HG02642 (cell line): ENCODE measurements around the gene MEIKIN.
"Not testable (repeated sequence)": the region's sequence is repeated elsewhere in the genome, so short reads cannot be mapped to it uniquely, and the experiment has no call there.

ENCODE experiments used
- ATAC-seq: cut with Tn5 transposase; IDR thresholded peaks from one replicate; pipeline ENCODE4 v1.9.1; 2021; ENCODE audit warnings: mild to moderate bottlenecking; ENCODE audit not compliant: unreplicated experiment, poor library complexity

Gene MEIKIN

DNA sequence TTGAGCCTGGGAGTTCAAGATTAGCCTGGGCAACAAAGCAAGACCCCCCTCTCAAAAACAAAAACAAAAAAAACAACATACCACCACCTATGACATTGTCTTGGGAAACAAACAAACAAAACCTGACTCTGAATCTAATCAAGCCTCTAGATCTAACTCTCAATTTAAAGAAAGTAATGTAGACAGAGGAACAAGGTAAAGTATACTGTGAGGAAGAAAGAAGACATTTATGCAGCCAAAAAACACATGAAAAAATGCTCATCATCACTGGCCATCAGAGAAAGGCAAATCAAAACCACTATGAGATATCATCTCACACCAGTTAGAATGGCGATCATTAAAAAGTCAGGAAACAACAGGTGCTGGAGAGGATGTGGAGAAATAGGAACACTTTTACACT, 167.3 kb downstream of the MEIKIN start:
- not testable (repeated sequence) for ATAC-seq

DNA sequence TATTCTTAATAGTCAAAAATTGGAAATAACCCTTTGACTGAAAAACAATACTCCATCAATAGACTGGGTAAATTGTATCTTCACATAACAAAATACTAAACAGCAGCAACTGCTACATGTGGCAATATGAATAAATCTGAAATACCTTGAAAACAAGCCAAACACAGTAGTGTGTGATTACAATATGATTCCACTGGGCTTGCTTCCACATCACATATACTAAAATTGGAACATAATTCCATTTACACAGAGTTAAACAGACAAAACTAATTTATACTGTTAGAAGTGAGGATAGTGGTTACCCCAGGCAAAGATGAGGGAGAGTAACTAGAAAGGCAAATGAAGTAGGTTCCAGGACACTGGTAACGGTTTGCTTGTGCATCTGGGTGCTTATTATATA, 169.0 kb downstream of the MEIKIN start:
- no peak for ATAC-seq

DNA sequence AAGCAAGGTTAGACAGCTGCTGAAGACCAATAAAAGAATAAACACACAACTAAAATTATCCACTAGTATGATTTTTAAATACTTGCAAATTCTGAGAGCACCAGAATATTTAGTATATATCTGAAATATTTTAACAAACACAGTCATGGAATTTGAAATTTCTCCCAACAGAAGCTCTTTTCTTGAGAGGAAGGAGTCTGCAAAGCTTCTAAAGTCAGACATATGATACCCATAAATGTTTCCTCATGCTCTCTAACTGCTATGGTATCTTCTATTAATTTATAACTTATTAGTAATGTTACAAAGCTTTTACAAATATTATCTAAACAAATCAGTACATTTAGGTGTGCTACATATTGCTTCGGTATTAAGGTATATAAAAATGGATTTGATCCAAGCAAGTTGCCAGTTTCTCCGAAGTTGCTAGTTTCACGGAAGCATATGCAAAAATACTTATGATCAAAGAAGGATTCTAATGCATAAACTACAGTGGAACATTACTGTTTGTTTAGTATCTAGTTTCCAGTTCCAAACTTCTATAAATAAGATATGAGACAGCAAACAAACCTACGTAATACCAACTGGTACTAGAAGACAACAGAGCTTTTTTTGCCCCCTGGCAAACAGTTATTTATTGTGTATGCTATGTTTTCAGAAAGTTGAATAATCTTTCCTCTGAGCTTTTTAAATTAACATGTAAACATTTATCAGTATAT, 170.7 kb downstream of the MEIKIN start:
- no peak for ATAC-seq

DNA sequence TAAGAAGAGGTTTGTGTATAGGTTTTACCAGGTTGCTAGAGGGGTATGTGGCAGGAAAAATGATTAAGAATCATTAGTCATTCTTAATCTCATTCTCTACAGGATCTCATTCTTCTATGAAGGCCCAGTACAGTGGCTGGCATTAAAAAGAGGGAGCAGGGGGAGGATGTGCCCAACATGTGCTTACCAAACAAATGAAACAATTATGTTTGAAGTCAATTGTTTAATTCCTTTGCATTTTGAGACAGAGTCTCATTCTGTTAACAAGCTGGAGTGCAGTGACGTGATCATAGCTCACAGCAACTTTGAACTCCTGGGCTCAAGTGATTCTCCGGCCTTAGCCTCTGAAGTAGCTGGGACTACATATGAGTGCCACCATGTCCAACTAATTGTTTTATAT, 171.7 kb downstream of the MEIKIN start:
- ATAC-seq = no peak

DNA sequence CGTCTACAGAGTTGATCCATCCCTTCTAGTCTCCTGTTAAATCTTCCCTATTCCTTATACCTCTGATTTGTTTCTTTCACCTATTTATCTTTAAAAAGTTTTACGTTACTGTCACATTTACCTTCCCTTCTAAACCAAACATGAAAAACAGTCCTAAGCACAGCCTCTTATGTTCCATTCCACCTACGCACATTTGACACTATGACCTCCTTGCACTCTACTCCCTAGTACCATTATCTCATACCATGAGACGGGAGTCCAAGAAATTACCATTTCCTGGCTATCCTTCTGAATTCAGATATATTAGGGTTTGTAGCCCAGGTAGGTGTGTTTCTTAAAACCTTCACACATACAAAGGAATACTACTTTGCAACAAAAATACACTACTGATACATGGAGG, 173.8 kb downstream of the MEIKIN start:
- no peak for ATAC-seq

DNA sequence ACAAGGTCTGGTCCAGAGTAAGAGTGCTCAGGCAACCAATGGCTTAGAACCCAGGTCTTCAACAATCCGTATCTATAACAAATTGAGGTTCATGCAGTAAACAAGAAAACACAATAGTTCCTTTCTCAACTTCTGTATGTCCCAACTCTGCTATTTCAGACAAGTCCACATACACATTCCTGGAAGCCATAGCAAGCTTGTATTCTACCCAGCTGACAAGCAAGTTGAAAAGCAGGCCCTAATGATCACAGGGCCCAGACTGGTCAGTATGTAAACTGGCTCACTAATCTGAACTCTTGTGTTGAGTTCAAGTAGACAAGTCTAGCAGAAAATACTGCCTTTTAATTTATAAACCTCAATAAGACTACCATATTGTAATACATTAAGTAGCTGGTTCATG, 175.5 kb downstream of the MEIKIN start:
- no peak for ATAC-seq

DNA sequence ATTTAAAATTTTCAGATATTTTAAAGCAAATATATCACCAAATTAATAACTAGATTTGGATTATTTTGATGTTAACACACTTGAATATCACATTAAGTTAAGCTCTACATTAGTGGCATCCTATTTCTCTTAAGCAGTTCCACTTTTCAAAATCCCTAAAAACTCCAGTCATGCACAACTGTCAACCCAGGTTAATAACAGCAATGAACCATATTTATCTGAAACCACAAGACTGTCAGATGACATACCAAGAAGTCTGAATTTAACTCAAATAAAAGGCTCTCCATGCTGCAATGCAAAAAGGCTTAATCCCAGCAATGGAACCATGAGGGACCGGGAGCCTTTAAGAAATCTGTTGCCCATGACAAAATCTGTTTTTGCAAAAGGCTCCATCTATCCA, 176.1 kb downstream of the MEIKIN start:
- no peak for ATAC-seq

DNA sequence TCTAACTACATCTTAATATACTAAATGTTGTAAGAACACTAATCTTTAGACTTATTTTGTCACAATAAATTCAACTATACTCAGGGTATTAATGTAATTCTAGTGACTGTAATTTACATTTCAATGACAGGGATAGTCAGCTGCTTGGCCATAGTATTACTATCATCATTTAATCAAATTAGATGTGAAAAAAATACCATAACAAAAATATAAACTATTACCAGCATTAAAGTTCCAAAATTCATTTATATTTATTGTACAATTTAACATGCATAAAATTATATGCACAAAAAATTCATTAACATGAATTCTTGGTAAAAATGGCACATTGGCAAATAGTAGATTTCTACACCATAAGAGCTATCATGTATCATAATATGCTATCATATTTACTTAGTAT, 177.6 kb downstream of the MEIKIN start:
- no peak for ATAC-seq

DNA sequence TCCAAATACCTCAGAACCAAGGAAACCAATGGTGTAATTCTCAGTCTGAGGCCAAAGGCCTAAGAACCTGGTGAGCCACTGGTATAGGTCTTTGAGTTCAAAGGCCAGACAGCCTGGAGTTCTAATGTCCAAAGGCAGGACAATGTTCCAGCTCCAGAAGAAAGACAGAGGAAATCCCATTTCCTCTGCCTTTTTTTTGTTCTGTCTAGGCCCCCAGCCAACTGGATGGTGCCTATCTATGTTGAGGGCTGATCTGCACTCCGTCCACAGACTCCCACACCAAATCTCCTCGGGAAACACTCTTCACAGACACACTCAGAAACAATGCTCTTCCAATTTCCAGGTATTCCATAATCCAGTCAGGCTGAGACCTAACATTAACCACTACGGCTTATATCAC, 178.8 kb downstream of the MEIKIN start:
- ATAC-seq = no peak

DNA sequence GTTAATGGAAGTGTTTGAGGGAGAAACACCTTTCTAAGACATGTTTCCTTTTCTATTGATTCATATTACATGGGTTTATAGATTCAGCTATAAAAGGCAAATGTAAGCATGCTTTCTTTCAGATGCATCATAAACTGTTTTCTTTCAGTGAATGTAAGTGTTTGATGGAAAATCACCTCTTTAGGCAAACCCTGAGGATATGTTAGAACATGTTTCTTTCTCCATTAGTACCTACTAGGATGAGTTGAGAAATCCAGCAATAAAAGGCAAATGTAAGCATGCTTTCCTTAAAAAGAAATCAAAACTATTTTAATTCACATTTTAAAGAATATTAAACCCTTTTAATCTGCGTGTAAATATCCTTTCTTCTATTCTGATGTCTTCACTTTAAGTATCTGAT, 180.2 kb downstream of the MEIKIN start:
- ATAC-seq = no peak

DNA sequence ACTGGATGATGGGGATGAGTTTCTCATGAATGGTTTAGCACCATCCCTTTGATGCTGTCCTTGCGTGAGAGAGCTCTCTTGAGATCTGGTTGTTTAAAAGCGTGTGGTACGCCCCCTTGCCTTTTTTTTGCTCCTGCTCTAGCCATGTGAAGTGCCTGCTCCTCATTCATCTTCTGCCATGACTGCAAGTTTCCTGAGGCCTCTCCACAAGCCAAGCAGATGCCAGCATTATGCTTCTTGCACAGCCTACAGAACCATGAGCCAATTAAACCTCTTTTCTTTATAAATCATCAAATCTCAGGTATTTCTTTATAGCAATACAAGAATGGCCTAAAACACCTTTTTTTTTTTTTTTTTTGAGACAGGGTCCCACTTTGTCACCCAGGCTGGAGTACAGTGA, 181.5 kb downstream of the MEIKIN start:
- no peak for ATAC-seq

DNA sequence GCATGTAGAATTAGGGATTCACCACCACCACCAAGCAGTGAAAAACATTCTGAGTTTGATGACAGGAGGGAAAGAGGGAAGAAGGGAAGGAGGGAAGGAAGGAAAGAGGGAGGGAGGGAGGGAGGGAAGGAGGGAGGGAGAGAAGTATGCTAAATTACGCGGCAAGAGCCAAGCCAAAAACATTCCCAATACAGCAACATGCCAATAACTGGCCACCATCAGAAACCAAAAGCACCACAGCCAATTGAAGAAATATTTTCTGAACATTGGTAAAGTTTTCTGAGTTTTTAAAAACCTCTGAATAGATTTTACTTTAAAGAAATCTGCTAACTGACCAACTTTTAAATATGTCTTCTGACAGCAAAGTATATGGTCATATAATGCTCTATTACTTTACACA, 184.7 kb downstream of the MEIKIN start:
- no peak for ATAC-seq

DNA sequence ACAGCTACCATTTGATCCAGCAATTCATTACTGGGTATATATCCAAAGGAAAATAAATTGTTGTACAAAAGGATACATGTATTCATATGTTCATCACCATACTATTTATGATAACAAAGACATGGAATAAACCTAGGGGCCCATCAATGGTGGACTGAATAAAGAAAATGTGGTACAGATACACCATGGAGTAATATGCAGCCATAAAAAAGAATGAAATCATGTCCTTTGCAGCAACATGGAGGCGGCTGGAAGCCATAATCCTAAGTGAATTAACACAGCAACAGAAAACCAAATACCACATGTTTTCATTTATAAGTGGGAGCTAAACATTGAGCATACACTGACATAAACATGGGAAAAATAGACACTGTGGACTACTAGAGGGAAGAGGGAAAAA, 185.8 kb downstream of the MEIKIN start:
- ATAC-seq = no peak

DNA sequence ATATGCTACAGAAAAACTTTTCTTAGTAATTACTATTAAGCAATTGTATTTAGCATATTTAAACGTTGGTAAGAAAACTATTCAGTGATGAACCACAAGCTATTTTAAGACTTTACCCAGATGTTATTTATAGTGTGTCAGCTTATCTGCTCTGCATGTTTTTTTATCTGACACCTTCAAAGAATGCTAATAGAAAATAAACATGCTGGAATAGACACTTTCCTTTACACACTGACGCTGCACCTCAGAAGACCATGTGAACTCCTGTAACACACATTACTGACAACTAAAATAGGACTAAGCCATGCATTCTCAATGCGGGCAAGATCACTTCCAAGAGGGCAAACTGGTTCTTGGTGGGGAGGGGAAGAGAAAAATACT, 187.0 kb downstream of the MEIKIN start:
- ATAC-seq = no peak

DNA sequence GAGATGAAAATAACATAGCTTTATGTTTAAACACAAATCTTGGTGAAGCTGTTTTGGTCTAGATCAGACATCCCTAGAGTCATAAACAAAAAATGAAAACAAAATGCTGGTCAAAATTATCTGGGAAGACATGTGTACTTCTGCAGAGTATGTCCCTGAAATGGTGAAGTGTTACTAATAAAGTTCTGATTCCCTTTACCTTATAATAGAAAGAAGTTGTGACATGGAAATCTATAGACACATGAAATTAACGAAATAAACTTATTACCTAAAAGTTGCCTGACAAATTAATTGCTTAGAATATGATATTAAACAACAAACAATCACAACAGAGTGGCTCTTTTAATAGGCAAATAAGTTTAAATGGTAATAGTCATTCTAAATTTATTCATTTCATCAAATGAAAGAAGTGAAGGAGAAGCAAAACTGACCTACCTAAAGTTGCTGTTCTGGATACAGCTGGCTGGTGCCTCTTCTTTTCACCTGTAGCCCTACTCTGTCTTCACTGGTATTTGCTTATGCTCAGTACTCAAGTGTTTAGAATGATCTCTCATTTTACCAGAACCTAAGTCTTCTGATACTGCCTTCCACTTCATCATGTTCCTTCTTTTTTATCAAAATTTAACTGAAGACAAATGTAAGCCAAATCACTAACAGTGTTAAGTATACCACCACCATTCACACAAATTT, 187.5 kb downstream of the MEIKIN start:
- no peak for ATAC-seq
